Amniotic epithelial cell (primary cell): ENCODE results near the gene CNTN4.

Experiments used
- DNase-seq: peaks from one replicate; pipeline ENCODE4 v3.0.0-alpha.2; 2010; ENCODE audit warnings: low read depth

The CNTN4 gene

GRCh38 chr3:2597615-2598014 is 498.9 kb downstream of the CNTN4 start:
- no peak for DNase-seq

GRCh38 chr3:2599471-2599870 is 500.8 kb downstream of the CNTN4 start:
- DNase-seq: no peak

GRCh38 chr3:2603692-2604289 is 505.1 kb downstream of the CNTN4 start:
- no peak for DNase-seq

GRCh38 chr3:2614578-2614977 is 515.9 kb downstream of the CNTN4 start:
- DNase-seq: no peak

- DNase-seq: no peak
These were observed 516.4 kb downstream of the CNTN4 start for GRCh38 chr3:2615080-2615479.

- DNase-seq: peak; percentile 79
These were observed 524.8 kb downstream of the CNTN4 start for GRCh38 chr3:2623436-2623835.

- DNase-seq: no peak
These were observed 529.5 kb downstream of the CNTN4 start for GRCh38 chr3:2628117-2628516.

- DNase-seq: no peak
These were observed 536.8 kb downstream of the CNTN4 start for GRCh38 chr3:2635511-2635910.

GRCh38 chr3:2643606-2644005 is 544.9 kb downstream of the CNTN4 start:
- no peak for DNase-seq

GRCh38 chr3:2645001-2645400 is 546.3 kb downstream of the CNTN4 start:
- no peak for DNase-seq

- no peak for DNase-seq
These were observed 552.1 kb downstream of the CNTN4 start for GRCh38 chr3:2650746-2651145.

GRCh38 chr3:2652386-2652785 is 553.7 kb downstream of the CNTN4 start:
- DNase-seq: no peak

GRCh38 chr3:2653706-2654105 is 555.0 kb downstream of the CNTN4 start:
- DNase-seq: no peak

GRCh38 chr3:2655229-2655701 is 556.6 kb downstream of the CNTN4 start:
- peak; percentile 44 for DNase-seq

GRCh38 chr3:2656806-2657777 is 558.4 kb downstream of the CNTN4 start:
- peak; percentile 79 for DNase-seq

- no peak for DNase-seq
These were observed 559.3 kb downstream of the CNTN4 start for GRCh38 chr3:2657971-2658370.

- DNase-seq: peak; percentile 64
These were observed 561.2 kb downstream of the CNTN4 start for GRCh38 chr3:2659896-2660295.

GRCh38 chr3:2661078-2661477 is 562.4 kb downstream of the CNTN4 start:
- DNase-seq: peak; percentile 88

GRCh38 chr3:2677501-2677900 is 578.8 kb downstream of the CNTN4 start:
- DNase-seq: no peak

GRCh38 chr3:2680236-2680635 is 581.6 kb downstream of the CNTN4 start:
- no peak for DNase-seq

- DNase-seq: no peak
These were observed 585.4 kb downstream of the CNTN4 start for GRCh38 chr3:2684046-2684445.

- no peak for DNase-seq
These were observed 588.3 kb downstream of the CNTN4 start for GRCh38 chr3:2686816-2687502.

- DNase-seq: no peak
These were observed 598.9 kb downstream of the CNTN4 start for GRCh38 chr3:2697589-2697988.
